Stimulated activated CD4-positive, alpha-beta T cell treated with anti-CD3 and anti-CD28 coated beads, Interleukin-4, amount 100 ng/mL, for 48 hours (primary cell): ENCODE data around the gene SF3A1.
"Not testable (repeated sequence)": the region's sequence is repeated elsewhere in the genome, so short reads cannot be mapped to it uniquely, and the experiment has no call there.

Source experiments
- DNase-seq, 2 donors: peaks; one replicate each; pipeline ENCODE4 v3.0.0-alpha.2; 2020; ENCODE audit warnings: low read depth in 2 of 2

SF3A1 gene

GRCh38 chr22:30348404-30348803 lies 8.3 kb downstream of the SF3A1 start:
- DNase-seq: no peak

GRCh38 chr22:30347255-30347892 lies 9.3 kb downstream of the SF3A1 start:
- DNase-seq: no peak

- DNase-seq: peak; percentile 13 to 60
These were observed 12.1 kb downstream of the SF3A1 start for GRCh38 chr22:30344447-30345200.

- no peak for DNase-seq
These were observed 15.6 kb downstream of the SF3A1 start for GRCh38 chr22:30340911-30341685.

GRCh38 chr22:30338802-30339201 lies 17.9 kb downstream of the SF3A1 start:
- no peak for DNase-seq

- not testable (repeated sequence) for DNase-seq
These were observed 18.4 kb downstream of the SF3A1 start for GRCh38 chr22:30338341-30338740.

GRCh38 chr22:30337461-30337778 lies 19.3 kb downstream of the SF3A1 start:
- DNase-seq: no peak

- DNase-seq: no peak
These were observed 19.8 kb downstream of the SF3A1 start for GRCh38 chr22:30336752-30337460.

GRCh38 chr22:30335236-30335635 lies 21.5 kb downstream of the SF3A1 start:
- no peak for DNase-seq

- no peak for DNase-seq
These were observed 22.0 kb downstream of the SF3A1 start for GRCh38 chr22:30334646-30335045.

GRCh38 chr22:30333707-30334087 lies 23.0 kb downstream of the SF3A1 start:
- DNase-seq: no peak

GRCh38 chr22:30332994-30333706 lies 23.5 kb downstream of the SF3A1 start:
- DNase-seq: no peak

- DNase-seq: no peak
These were observed 24.1 kb downstream of the SF3A1 start for GRCh38 chr22:30332551-30332950.

- no peak for DNase-seq
These were observed 28.1 kb downstream of the SF3A1 start for GRCh38 chr22:30328466-30329049.

- DNase-seq: no peak
These were observed 28.8 kb downstream of the SF3A1 start for GRCh38 chr22:30327864-30328345.

GRCh38 chr22:30326706-30327362 lies 29.9 kb downstream of the SF3A1 start, which contains the start of gene TBC1D10A:
Gene TBC1D10A, minus strand, starts transcription at chr22:30326941. Its CDS starts 60 bp downstream, at chr22:30326881.
- DNase-seq: peak; percentile 90 to 92

GRCh38 chr22:30326255-30326705 lies 30.4 kb downstream of the SF3A1 start:
- DNase-seq: no peak

GRCh38 chr22:30325724-30326254 lies 30.9 kb downstream of the SF3A1 start:
- no peak for DNase-seq

GRCh38 chr22:30325065-30325720 lies 31.5 kb downstream of the SF3A1 start:
- no peak for DNase-seq
